ENCODE measurements around the gene MGMT.

Gene MGMT

DNA sequence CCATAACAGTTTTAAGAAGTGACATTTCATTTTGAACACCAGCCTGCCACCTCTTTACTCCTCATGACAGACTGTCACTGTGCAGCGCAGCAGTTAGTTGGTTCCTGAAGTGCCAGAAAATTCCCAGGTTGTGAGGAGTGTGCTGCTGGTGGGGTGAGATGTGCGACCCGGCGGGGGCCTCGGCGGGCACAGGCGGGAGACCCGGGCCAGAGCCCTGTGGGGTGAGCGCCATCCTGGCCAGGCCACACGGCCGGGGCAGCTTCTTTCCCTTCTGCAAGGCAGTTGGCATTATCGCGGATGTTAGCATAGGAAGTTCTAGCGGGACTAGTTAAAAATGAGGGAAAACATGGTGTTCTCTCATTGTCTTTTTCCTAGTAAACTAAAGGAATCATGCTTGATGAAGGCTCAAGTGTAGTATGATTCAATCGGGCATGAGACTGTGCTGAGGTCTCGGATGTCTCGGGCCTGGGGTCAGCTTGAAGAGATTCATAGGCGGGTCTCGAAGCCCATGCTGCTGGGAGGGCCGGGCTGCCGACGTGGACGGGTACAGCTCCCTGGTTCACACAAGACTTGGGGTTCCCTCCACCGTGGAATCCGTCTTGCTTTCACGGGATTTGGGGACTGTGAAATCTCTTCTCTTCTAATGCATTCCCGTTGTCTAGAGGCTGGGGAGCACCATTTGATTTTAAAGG, 56.1 kb downstream of the MGMT start:
- TF ChIP-seq, protein P1, sequence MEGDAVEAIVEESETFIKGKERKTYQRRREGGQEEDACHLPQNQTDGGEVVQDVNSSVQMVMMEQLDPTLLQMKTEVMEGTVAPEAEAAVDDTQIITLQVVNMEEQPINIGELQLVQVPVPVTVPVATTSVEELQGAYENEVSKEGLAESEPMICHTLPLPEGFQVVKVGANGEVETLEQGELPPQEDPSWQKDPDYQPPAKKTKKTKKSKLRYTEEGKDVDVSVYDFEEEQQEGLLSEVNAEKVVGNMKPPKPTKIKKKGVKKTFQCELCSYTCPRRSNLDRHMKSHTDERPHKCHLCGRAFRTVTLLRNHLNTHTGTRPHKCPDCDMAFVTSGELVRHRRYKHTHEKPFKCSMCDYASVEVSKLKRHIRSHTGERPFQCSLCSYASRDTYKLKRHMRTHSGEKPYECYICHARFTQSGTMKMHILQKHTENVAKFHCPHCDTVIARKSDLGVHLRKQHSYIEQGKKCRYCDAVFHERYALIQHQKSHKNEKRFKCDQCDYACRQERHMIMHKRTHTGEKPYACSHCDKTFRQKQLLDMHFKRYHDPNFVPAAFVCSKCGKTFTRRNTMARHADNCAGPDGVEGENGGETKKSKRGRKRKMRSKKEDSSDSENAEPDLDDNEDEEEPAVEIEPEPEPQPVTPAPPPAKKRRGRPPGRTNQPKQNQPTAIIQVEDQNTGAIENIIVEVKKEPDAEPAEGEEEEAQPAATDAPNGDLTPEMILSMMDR (IDR thresholded peaks at IDR 0.05; ENCODE audit: insufficient read depth, low read length), result no peak
- TF ChIP-seq SPI1 (IDR thresholded peaks at IDR 0.05; ENCODE audit: borderline replicate concordance, low read depth), result no peak
- no peak for TF ChIP-seq GABPA (IDR thresholded peaks at IDR 0.05; ENCODE audit: low read depth)
- no peak for TF ChIP-seq POLR2AphosphoS5 (IDR thresholded peaks at IDR 0.05; ENCODE audit: low read depth)
- TF ChIP-seq, protein P2, sequence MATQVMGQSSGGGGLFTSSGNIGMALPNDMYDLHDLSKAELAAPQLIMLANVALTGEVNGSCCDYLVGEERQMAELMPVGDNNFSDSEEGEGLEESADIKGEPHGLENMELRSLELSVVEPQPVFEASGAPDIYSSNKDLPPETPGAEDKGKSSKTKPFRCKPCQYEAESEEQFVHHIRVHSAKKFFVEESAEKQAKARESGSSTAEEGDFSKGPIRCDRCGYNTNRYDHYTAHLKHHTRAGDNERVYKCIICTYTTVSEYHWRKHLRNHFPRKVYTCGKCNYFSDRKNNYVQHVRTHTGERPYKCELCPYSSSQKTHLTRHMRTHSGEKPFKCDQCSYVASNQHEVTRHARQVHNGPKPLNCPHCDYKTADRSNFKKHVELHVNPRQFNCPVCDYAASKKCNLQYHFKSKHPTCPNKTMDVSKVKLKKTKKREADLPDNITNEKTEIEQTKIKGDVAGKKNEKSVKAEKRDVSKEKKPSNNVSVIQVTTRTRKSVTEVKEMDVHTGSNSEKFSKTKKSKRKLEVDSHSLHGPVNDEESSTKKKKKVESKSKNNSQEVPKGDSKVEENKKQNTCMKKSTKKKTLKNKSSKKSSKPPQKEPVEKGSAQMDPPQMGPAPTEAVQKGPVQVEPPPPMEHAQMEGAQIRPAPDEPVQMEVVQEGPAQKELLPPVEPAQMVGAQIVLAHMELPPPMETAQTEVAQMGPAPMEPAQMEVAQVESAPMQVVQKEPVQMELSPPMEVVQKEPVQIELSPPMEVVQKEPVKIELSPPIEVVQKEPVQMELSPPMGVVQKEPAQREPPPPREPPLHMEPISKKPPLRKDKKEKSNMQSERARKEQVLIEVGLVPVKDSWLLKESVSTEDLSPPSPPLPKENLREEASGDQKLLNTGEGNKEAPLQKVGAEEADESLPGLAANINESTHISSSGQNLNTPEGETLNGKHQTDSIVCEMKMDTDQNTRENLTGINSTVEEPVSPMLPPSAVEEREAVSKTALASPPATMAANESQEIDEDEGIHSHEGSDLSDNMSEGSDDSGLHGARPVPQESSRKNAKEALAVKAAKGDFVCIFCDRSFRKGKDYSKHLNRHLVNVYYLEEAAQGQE (IDR thresholded peaks at IDR 0.05; ENCODE audit: insufficient replicate concordance, low read depth), result no peak
- no peak for DNase-seq (ENCODE audit: low read depth in 1 of 2, low spot score in 1 of 2)
- Histone ChIP-seq H3K27me3 (ENCODE audit: insufficient read depth, poor library complexity, severe bottlenecking) (no peaks in the 10 kb centered on the region), H3K27ac (replicated peaks) (no peak overlapping the region), H3K4me3 (replicated peaks; ENCODE audit: insufficient read depth, low read length) (no peak overlapping the region)

DNA sequence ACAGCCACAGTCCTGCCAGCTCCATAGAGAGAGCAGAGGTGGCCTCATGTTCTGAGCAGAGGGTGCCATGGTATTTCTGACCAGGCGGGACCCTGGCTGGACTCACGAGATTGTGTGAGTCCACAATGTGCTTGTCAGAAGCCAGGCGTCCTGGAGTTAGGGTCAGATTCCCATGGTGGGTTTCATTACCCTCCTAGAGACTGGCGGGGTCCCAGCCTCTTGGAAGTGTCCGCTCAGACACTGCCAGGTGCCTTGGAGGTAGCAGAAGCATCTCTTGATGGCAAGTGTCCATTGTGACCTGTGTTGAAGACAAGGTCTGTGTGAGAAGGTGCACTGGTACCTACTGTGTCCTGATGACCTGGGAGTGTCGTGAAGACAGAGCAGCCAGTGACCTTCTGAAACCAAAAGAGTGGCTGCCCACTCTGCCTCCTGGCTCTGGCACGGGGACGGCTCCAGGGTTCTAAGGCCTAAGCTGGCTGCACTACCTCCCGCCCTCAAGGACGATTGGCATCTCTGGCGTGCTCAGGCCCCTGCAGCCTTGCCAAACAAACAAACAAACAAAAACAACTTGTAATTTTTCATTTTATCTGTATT, 56.8 kb downstream of the MGMT start:
- H3K27me3 ChIP-seq (ENCODE audit: insufficient read depth, poor library complexity, severe bottlenecking), result no peaks in the 10 kb centered on the region
- no peak overlapping the region for H3K4me3 ChIP-seq (replicated peaks; ENCODE audit: insufficient read depth, low read length)
- H3K27ac ChIP-seq (replicated peaks), result no peak overlapping the region
- DNase-seq (ENCODE audit: low read depth in 1 of 2, low spot score in 1 of 2), result no peak
- TF ChIP-seq SPI1 (IDR thresholded peaks at IDR 0.05; ENCODE audit: borderline replicate concordance, low read depth) (no peak), GABPA (IDR thresholded peaks at IDR 0.05; ENCODE audit: low read depth) (no peak), POLR2AphosphoS5 (IDR thresholded peaks at IDR 0.05; ENCODE audit: low read depth) (no peak)
- TF ChIP-seq, protein P1 (IDR thresholded peaks at IDR 0.05; ENCODE audit: insufficient read depth, low read length), result no peak
- TF ChIP-seq, protein P2 (IDR thresholded peaks at IDR 0.05; ENCODE audit: insufficient replicate concordance, low read depth), result no peak

DNA sequence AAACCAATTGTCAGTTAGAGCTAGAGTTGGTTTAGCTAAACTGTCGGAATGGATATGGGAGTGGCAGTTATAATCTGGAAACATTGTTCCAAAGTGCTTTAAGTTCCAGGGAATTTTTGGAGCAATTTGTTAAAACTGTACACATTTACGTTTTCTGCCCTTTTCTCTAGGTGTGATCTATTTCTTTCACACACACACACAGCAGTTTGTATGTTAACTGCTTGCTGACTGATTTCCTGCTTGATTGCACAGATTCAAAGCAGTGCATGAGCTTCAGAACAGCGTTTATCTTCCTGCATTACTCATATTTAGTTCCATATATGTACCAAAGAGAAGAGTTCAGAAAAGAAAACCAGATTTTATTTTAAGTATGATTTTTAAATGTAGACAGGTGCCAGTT, 57.9 kb downstream of the MGMT start:
- Histone ChIP-seq H3K4me3 (replicated peaks; ENCODE audit: insufficient read depth, low read length) (no peak overlapping the region), H3K27me3 (ENCODE audit: insufficient read depth, poor library complexity, severe bottlenecking) (no peaks in the 10 kb centered on the region), H3K27ac (replicated peaks) (no peak overlapping the region)
- DNase-seq (ENCODE audit: low read depth in 1 of 2, low spot score in 1 of 2), result no peak
- TF ChIP-seq GABPA (IDR thresholded peaks at IDR 0.05; ENCODE audit: low read depth) (no peak), POLR2AphosphoS5 (IDR thresholded peaks at IDR 0.05; ENCODE audit: low read depth) (no peak), SPI1 (IDR thresholded peaks at IDR 0.05; ENCODE audit: borderline replicate concordance, low read depth) (no peak)
- TF ChIP-seq, protein P1 (IDR thresholded peaks at IDR 0.05; ENCODE audit: insufficient read depth, low read length), result no peak
- TF ChIP-seq, protein P2 (IDR thresholded peaks at IDR 0.05; ENCODE audit: insufficient replicate concordance, low read depth), result no peak
